ENCODE results near the gene PPFIA3.
"Not testable (repeated sequence)": the region's sequence is repeated elsewhere in the genome, so short reads cannot be mapped to it uniquely, and the experiment has no call there.

Gene PPFIA3

GRCh38 chr19:49120868-49121267, 1.5 kb downstream of the PPFIA3 start:
- Histone ChIP-seq H3K4me1 (peaks cover 17% of the 10 kb centered on the region), H3K27ac (no peak overlapping the region), H2AFZ (no peak overlapping the region), H3K4me2 (ENCODE audit: low read length) (no peak overlapping the region), H3K27me3 (ENCODE audit: control insufficient read depth, insufficient read depth, low read length) (no peaks in the 10 kb centered on the region), H3K36me3 (ENCODE audit: control insufficient read depth, insufficient read depth, low read length) (no peaks in the 10 kb centered on the region), H3K4me3 (ENCODE audit: low read depth, low read length) (no peak overlapping the region), H3K9ac (no peak overlapping the region), H3K79me2 (no peaks in the 10 kb centered on the region), H3K9me3 (ENCODE audit: control insufficient read depth, low read length) (no peaks in the 10 kb centered on the region)
- no peak for TF ChIP-seq CTCF (IDR thresholded peaks at IDR 0.05)

- not testable (repeated sequence) for H3K4me2 ChIP-seq (ENCODE audit: low read length); H3K27me3 ChIP-seq (ENCODE audit: control insufficient read depth, insufficient read depth, low read length); H2AFZ ChIP-seq; H3K4me3 ChIP-seq (ENCODE audit: low read depth, low read length); H3K27ac ChIP-seq; H3K36me3 ChIP-seq (ENCODE audit: control insufficient read depth, insufficient read depth, low read length); H3K9me3 ChIP-seq (ENCODE audit: control insufficient read depth, low read length); H3K79me2 ChIP-seq; H3K9ac ChIP-seq
- H3K4me1 ChIP-seq: peaks cover 17% of the 10 kb centered on the region
Observed at GRCh38 chr19:49121841-49122240, 2.5 kb downstream of the PPFIA3 start.

- not testable (repeated sequence) for H3K4me3 ChIP-seq (ENCODE audit: low read depth, low read length); H3K27me3 ChIP-seq (ENCODE audit: control insufficient read depth, insufficient read depth, low read length); H3K36me3 ChIP-seq (ENCODE audit: control insufficient read depth, insufficient read depth, low read length); H3K4me2 ChIP-seq (ENCODE audit: low read length); H3K27ac ChIP-seq; H2AFZ ChIP-seq; H3K9me3 ChIP-seq (ENCODE audit: control insufficient read depth, low read length); H3K79me2 ChIP-seq; H3K9ac ChIP-seq
- H3K4me1 ChIP-seq: peaks cover 13% of the 10 kb centered on the region
Observed at GRCh38 chr19:49123285-49123684, 3.9 kb downstream of the PPFIA3 start.

- peaks cover 2% of the 10 kb centered on the region for H3K79me2 ChIP-seq
- no peak overlapping the region for H2AFZ ChIP-seq
- no peak overlapping the region for H3K9ac ChIP-seq
- no peaks in the 10 kb centered on the region for H3K9me3 ChIP-seq (ENCODE audit: control insufficient read depth, low read length)
- no peaks in the 10 kb centered on the region for H3K36me3 ChIP-seq (ENCODE audit: control insufficient read depth, insufficient read depth, low read length)
- no peak overlapping the region for H3K4me2 ChIP-seq (ENCODE audit: low read length)
- H3K4me1 ChIP-seq: peaks cover 10% of the 10 kb centered on the region
- H3K27ac ChIP-seq: no peak overlapping the region
- TF ChIP-seq CTCF (IDR thresholded peaks at IDR 0.05): no peak
- H3K27me3 ChIP-seq (ENCODE audit: control insufficient read depth, insufficient read depth, low read length): no peaks in the 10 kb centered on the region
- H3K4me3 ChIP-seq (ENCODE audit: low read depth, low read length): no peak overlapping the region
Observed at GRCh38 chr19:49125025-49125731, 5.8 kb downstream of the PPFIA3 start.

- H3K4me3 ChIP-seq (ENCODE audit: low read depth, low read length): no peak overlapping the region
- H3K36me3 ChIP-seq (ENCODE audit: control insufficient read depth, insufficient read depth, low read length): no peaks in the 10 kb centered on the region
- no peak overlapping the region for H2AFZ ChIP-seq
- H3K27ac ChIP-seq: no peak overlapping the region
- H3K79me2 ChIP-seq: peaks cover 2% of the 10 kb centered on the region
- H3K9ac ChIP-seq: no peak overlapping the region
- H3K9me3 ChIP-seq (ENCODE audit: control insufficient read depth, low read length): no peaks in the 10 kb centered on the region
- no peaks in the 10 kb centered on the region for H3K27me3 ChIP-seq (ENCODE audit: control insufficient read depth, insufficient read depth, low read length)
- no peak for TF ChIP-seq CTCF (IDR thresholded peaks at IDR 0.05)
- peaks cover 2% of the 10 kb centered on the region for H3K4me1 ChIP-seq
- H3K4me2 ChIP-seq (ENCODE audit: low read length): no peak overlapping the region
Observed at GRCh38 chr19:49126575-49126974, 7.2 kb downstream of the PPFIA3 start.

GRCh38 chr19:49127225-49127624, 7.9 kb downstream of the PPFIA3 start:
- peak overlapping the region; percentile 31 for H3K4me3 ChIP-seq (ENCODE audit: low read depth, low read length)
- not testable (repeated sequence) for H3K9ac ChIP-seq, H3K79me2 ChIP-seq

More at GRCh38 chr19:49127225-49127624, 7.9 kb downstream of the PPFIA3 start:
- not testable (repeated sequence) for H3K4me2 ChIP-seq (ENCODE audit: low read length); H3K9me3 ChIP-seq (ENCODE audit: control insufficient read depth, low read length); H3K27me3 ChIP-seq (ENCODE audit: control insufficient read depth, insufficient read depth, low read length); H3K4me1 ChIP-seq; H3K36me3 ChIP-seq (ENCODE audit: control insufficient read depth, insufficient read depth, low read length)
- peak overlapping the region; percentile 97 for H2AFZ ChIP-seq
- H3K27ac ChIP-seq: peak overlapping the region; percentile 62
